DOHH2 (cell line): Measurements from ENCODE around the gene KCNJ4.

Experiments
- H3F3A ChIP-seq: fragments of 200-600 bp; sonication (generic), shearing (Covaris generic); 2 replicates; pipeline ENCODE4 v1.6.0; 2016; ENCODE audit warnings: antibody characterized with exemption, mild to moderate bottlenecking; ENCODE audit not compliant: control insufficient read depth, insufficient read depth
- H3K27ac ChIP-seq: fragments of 200-600 bp; sonication (generic); 2 replicates; pipeline ENCODE4 v1.5.1; 2014; ENCODE audit warnings: low read depth, mild to moderate bottlenecking, low read length, moderate library complexity
- H3K27me3 ChIP-seq: fragments of 200-600 bp; sonication (generic); 2 replicates; pipeline ENCODE4 v1.6.1; 2014; ENCODE audit warnings: mild to moderate bottlenecking, low read length, mixed read lengths; ENCODE audit not compliant: control insufficient read depth
- H3K36me3 ChIP-seq: fragments of 200-600 bp; sonication (generic); 2 replicates; pipeline ENCODE4 v1.6.1; 2014; ENCODE audit warnings: mild to moderate bottlenecking, low read length, moderate library complexity, mixed read lengths; ENCODE audit not compliant: control insufficient read depth
- H3K4me1 ChIP-seq: fragments of 200-600 bp; sonication (generic); 2 replicates; pipeline ENCODE4 v1.6.1; 2014; ENCODE audit warnings: mild to moderate bottlenecking, low read length, mixed read lengths; ENCODE audit not compliant: control insufficient read depth
- H3K4me2 ChIP-seq: fragments of 200-600 bp; sonication (generic); 2 replicates; pipeline ENCODE4 v1.6.0; 2014; ENCODE audit warnings: mild to moderate bottlenecking, low read length, moderate library complexity
- H3K4me3 ChIP-seq: fragments of 200-600 bp; sonication (generic); 2 replicates; pipeline ENCODE4 v1.5.1; 2014; ENCODE audit warnings: mild to moderate bottlenecking, low read length, mixed read lengths
- H3K79me2 ChIP-seq: fragments of 200-600 bp; sonication (generic); 2 replicates; pipeline ENCODE4 v1.6.1; 2014; ENCODE audit warnings: mild to moderate bottlenecking, low read length, mixed read lengths; ENCODE audit not compliant: control insufficient read depth
- H3K9me2 ChIP-seq: fragments of 200-600 bp; sonication (generic); replicated peaks from 2 replicates; pipeline ENCODE4 v1.6.1; 2014; ENCODE audit warnings: mild to moderate bottlenecking, low read length, mixed read lengths; ENCODE audit not compliant: control insufficient read depth
- H3K9me3 ChIP-seq: fragments of 200-600 bp; sonication (generic); 2 replicates; pipeline ENCODE4 v1.6.1; 2014; ENCODE audit warnings: antibody characterized with exemption, low read length, mixed read lengths; ENCODE audit not compliant: control insufficient read depth, insufficient read depth
- H4K20me1 ChIP-seq: fragments of 200-600 bp; sonication (generic); 2 replicates; pipeline ENCODE4 v1.6.0; 2014; ENCODE audit warnings: low read depth, mild to moderate bottlenecking, antibody characterized with exemption, low read length, moderate library complexity; ENCODE audit not compliant: control insufficient read depth, insufficient read depth
- CTCF ChIP-seq: fragments of 200-600 bp; sonication (generic); IDR thresholded peaks from one replicate; pipeline ENCODE4 v1.5.1; 2014; ENCODE audit warnings: antibody characterized with exemption, mild to moderate bottlenecking, low read depth, low read length; ENCODE audit not compliant: poor library complexity, severe bottlenecking
- EZH2phosphoT487 ChIP-seq: fragments of 200-600 bp; sonication (generic); IDR thresholded peaks from 2 replicates; pipeline ENCODE4 v1.6.1; 2017; ENCODE audit warnings: borderline replicate concordance, mild to moderate bottlenecking, antibody characterized with exemption, low read length, moderate library complexity, mixed read lengths

Gene KCNJ4

DNA sequence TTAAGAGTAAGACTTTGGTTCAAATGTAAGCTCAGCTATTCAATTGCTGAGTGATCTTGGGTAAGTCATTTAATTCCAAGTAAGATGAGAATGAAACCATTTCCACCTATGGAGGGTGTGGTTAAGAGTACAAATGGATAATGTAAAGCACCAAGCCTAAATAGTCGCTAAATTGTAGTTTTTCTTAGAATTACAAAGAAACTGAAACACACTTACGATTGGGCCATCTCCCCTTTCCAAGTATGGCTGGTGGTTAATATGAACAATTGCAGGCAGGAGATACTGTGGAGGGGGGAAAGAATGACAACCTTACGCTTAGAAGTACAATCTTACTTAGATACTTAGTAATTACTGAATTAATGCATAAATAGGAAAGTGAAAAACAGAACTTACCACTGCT, 42.9 kb upstream of the KCNJ4 start:
- no peaks in the 10 kb centered on the region for H3K9me3 ChIP-seq
- H3K27ac ChIP-seq, result no peak overlapping the region
- peaks cover 97% of the 10 kb centered on the region for H3K36me3 ChIP-seq
- H3K4me1 ChIP-seq, result peaks cover 11% of the 10 kb centered on the region
- H3K4me3 ChIP-seq, result no peak overlapping the region
- no peak overlapping the region for H3K4me2 ChIP-seq
- H3K9me2 ChIP-seq, result no peaks in the 10 kb centered on the region
- no peak for TF ChIP-seq EZH2phosphoT487
- no peak for TF ChIP-seq CTCF
- H4K20me1 ChIP-seq, result peaks cover 17% of the 10 kb centered on the region
- no peaks in the 10 kb centered on the region for H3K27me3 ChIP-seq
- H3F3A ChIP-seq, result peaks cover 16% of the 10 kb centered on the region
- peaks cover 77% of the 10 kb centered on the region for H3K79me2 ChIP-seq

- peaks cover 25% of the 10 kb centered on the region; the same call in 1 of the 2 replicates for H3F3A ChIP-seq
- no peak overlapping the region for H3K27ac ChIP-seq
- TF ChIP-seq EZH2phosphoT487, result no peak
- TF ChIP-seq CTCF, result no peak
- H3K9me2 ChIP-seq, result no peaks in the 10 kb centered on the region
- H4K20me1 ChIP-seq, result 0 out of 2 replicates have a peak, but pooled peaks cover 8% of the 10 kb centered on the region
- peaks cover 56% of the 10 kb centered on the region for H3K79me2 ChIP-seq
- no peaks in the 10 kb centered on the region for H3K4me1 ChIP-seq
- H3K27me3 ChIP-seq, result no peaks in the 10 kb centered on the region
- H3K9me3 ChIP-seq, result no peaks in the 10 kb centered on the region
- H3K4me3 ChIP-seq, result no peak overlapping the region
- peaks cover 99% of the 10 kb centered on the region for H3K36me3 ChIP-seq
- no peak overlapping the region for H3K4me2 ChIP-seq
These were observed 39.9 kb upstream of the KCNJ4 start for GRCh38 chr22:38494939-38495338.

DNA sequence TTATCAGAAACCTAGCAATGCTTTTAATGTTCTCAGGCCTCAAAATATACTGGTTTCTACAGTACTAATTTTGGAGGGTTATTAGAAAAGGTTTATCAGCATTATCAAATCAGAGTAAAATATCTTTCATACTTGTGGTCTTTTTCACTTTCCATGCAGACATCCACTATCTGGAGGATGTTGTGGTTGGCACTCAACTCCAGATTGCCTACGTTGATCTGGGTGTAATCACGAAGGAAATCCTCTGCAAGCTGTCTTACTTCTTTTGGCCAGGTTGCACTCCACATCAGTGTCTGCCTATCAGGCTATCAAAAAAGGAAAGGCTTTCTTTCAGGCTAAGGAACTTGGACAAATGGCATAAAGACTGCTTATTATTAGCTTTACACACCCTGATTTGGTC, 39.5 kb upstream of the KCNJ4 start:
- H3K9me2 ChIP-seq, result no peaks in the 10 kb centered on the region
- H4K20me1 ChIP-seq, result peaks cover 12% of the 10 kb centered on the region; the same call in 1 of the 2 replicates
- peaks cover 58% of the 10 kb centered on the region for H3K79me2 ChIP-seq
- peaks cover 99% of the 10 kb centered on the region for H3K36me3 ChIP-seq
- H3K4me3 ChIP-seq, result no peak overlapping the region
- TF ChIP-seq EZH2phosphoT487 (no peak), CTCF (no peak)
- H3K27me3 ChIP-seq, result no peaks in the 10 kb centered on the region
- no peaks in the 10 kb centered on the region for H3K4me1 ChIP-seq
- H3K4me2 ChIP-seq, result no peak overlapping the region
- H3K27ac ChIP-seq, result no peak overlapping the region
- H3F3A ChIP-seq, result peaks cover 29% of the 10 kb centered on the region; the same call in 1 of the 2 replicates
- H3K9me3 ChIP-seq, result no peaks in the 10 kb centered on the region
